ENCODE results near the gene ZNF568. TPM values are rescaled to one million over a fixed set of nuclear protein-coding genes. Genes with fewer than 3 reads are reported as not detected.

The ZNF568 gene
- polyA plus RNA-seq, 1 of the 3 experiments (the other 2 are of a cell fraction), result 5.5 TPM

- no peaks in the 10 kb centered on the region for H3K9me2 ChIP-seq
- DNase-seq, result peak; percentile 58
- peak overlapping the region; percentile 69 for H3K9ac ChIP-seq
- CTCF ChIA-PET, result interaction anchor here (2.0 kb wide), 1 partner anchor 12 kb away, joined by 5 read pairs; no protein-coding TSS in a partner anchor
- H3K4me3 ChIP-seq (ENCODE audit: low read depth in 2 of 2, low read length in 1 of 2), result peak overlapping the region; percentile 66 to 85
- no peaks in the 10 kb centered on the region for H4K20me1 ChIP-seq (ENCODE audit: insufficient read depth)
- peaks cover 11% of the 10 kb centered on the region for H3F3A ChIP-seq (replicated peaks; ENCODE audit: insufficient read depth)
- no peaks in the 10 kb centered on the region for H3K27me3 ChIP-seq (ENCODE audit: insufficient read depth)
- TF ChIP-seq MEF2A (IDR thresholded peaks at IDR 0.05; ENCODE audit: borderline replicate concordance, low read depth) (no peak), MXI1 (IDR thresholded peaks at IDR 0.05; ENCODE audit: low read depth, low read length) (peak; percentile 76), NRF1 (IDR thresholded peaks at IDR 0.05; ENCODE audit: low read depth, low read length) (peak; percentile 22; the same call in 1 of the 2 replicates)
- H3K4me1 ChIP-seq (ENCODE audit: control insufficient read depth in 1 of 2, insufficient read depth in 2 of 2, low read depth in 1 of 2, low read length in 1 of 2), result peaks cover 0 to 12% of the 10 kb centered on the region in 2 experiments; a peak in 2 of 4 replicates
- H3K27ac ChIP-seq (ENCODE audit: low read depth in 2 of 2, low read length in 1 of 2), result peak overlapping the region; percentile 82 to 97; a peak in 3 of 4 replicates
- H3K36me3 ChIP-seq (replicated peaks in 1 of 2; ENCODE audit: control insufficient read depth in 1 of 2, insufficient read depth in 2 of 2, low read length in 1 of 2), result peaks cover 40 to 64% of the 10 kb centered on the region in 2 experiments
- H3K4me2 ChIP-seq, result peak overlapping the region; percentile 67
- H3K79me2 ChIP-seq (ENCODE audit: insufficient read depth), result peaks cover 15% of the 10 kb centered on the region; the same call in 1 of the 2 replicates
- 38% methylated on average over 7 of the region's 7 CpGs for WGBS (ENCODE audit: low lambda C conversion rate)
- POLR2A ChIA-PET, result interaction anchor here (0.9 kb wide), 1 partner anchor 78 kb away, joined by 3 read pairs; the partner anchor contains the start of gene ZNF790
- H3K9me3 ChIP-seq, result 0 out of 2 replicates have a peak, but pooled peaks cover 7% of the 10 kb centered on the region
- peak overlapping the region; percentile 88 for H2AFZ ChIP-seq (ENCODE audit: low read depth)
Observed at GRCh38 chr19:36916991-36917390, 859 bp downstream of the ZNF568 start.

GRCh38 chr19:36918090-36918489, 2.0 kb downstream of the ZNF568 start:
- CTCF ChIA-PET, result no interaction called here
- no peaks in the 10 kb centered on the region for H3K27me3 ChIP-seq (ENCODE audit: insufficient read depth)
- 90% methylated on average over 9 of the region's 9 CpGs for WGBS (ENCODE audit: low lambda C conversion rate)
- peaks cover 15% of the 10 kb centered on the region; the same call in 1 of the 2 replicates for H3K79me2 ChIP-seq (ENCODE audit: insufficient read depth)
- no peak overlapping the region for H2AFZ ChIP-seq (ENCODE audit: low read depth)
- H3F3A ChIP-seq (replicated peaks; ENCODE audit: insufficient read depth), result peaks cover 11% of the 10 kb centered on the region
- DNase-seq, result no peak
- H3K9me3 ChIP-seq, result 0 out of 2 replicates have a peak, but pooled peaks cover 7% of the 10 kb centered on the region
- POLR2A ChIA-PET, result no interaction called here
- no peak overlapping the region for H3K4me3 ChIP-seq (ENCODE audit: low read depth in 2 of 2, low read length in 1 of 2)
- H3K27ac ChIP-seq (ENCODE audit: low read depth in 2 of 2, low read length in 1 of 2), result no peak overlapping the region
- TF ChIP-seq MEF2A (IDR thresholded peaks at IDR 0.05; ENCODE audit: borderline replicate concordance, low read depth), result no peak
- no peak for TF ChIP-seq RFX5 (IDR thresholded peaks at IDR 0.05; ENCODE audit: low read length)
- no peak for TF ChIP-seq TEAD4 (IDR thresholded peaks at IDR 0.05; ENCODE audit: borderline replicate concordance, insufficient read depth)
- no peak for TF ChIP-seq TCF12 (IDR thresholded peaks at IDR 0.05)
- TF ChIP-seq NRF1 (IDR thresholded peaks at IDR 0.05; ENCODE audit: low read depth, low read length), result no peak
- TF ChIP-seq MXI1 (IDR thresholded peaks at IDR 0.05; ENCODE audit: low read depth, low read length), result no peak
- no peak for TF ChIP-seq RAD21 (IDR thresholded peaks at IDR 0.05; ENCODE audit: low read length)
- TF ChIP-seq SMC3 (IDR thresholded peaks at IDR 0.05; ENCODE audit: low read depth, low read length), result no peak
- TF ChIP-seq EZH2phosphoT487 (IDR thresholded peaks at IDR 0.05; ENCODE audit: borderline replicate concordance, low read depth), result no peak
- no peak for TF ChIP-seq NFIC (IDR thresholded peaks at IDR 0.05; ENCODE audit: borderline replicate concordance)
- TF ChIP-seq RXRA (IDR thresholded peaks at IDR 0.05; ENCODE audit: borderline replicate concordance, low read depth), result no peak
- TF ChIP-seq RCOR1 (IDR thresholded peaks at IDR 0.05; ENCODE audit: low read length), result no peak
- TF ChIP-seq USF2 (IDR thresholded peaks at IDR 0.05; ENCODE audit: borderline replicate concordance, low read depth, low read length), result no peak
- TF ChIP-seq TAF1 (IDR thresholded peaks at IDR 0.05; ENCODE audit: borderline replicate concordance, low read depth, low read length), result no peak
- TF ChIP-seq JUND (IDR thresholded peaks at IDR 0.05), result no peak
- TF ChIP-seq ZBTB33 (IDR thresholded peaks at IDR 0.05; ENCODE audit: borderline replicate concordance, low read depth), result no peak
- TF ChIP-seq ELF1 (IDR thresholded peaks at IDR 0.05), result no peak
- no peak for TF ChIP-seq SIN3A (IDR thresholded peaks at IDR 0.05; ENCODE audit: borderline replicate concordance, low read depth, low read length)
- no peak for TF ChIP-seq IRF3 (IDR thresholded peaks at IDR 0.05; ENCODE audit: low read depth, low read length)
- no peak for TF ChIP-seq FOSL2 (IDR thresholded peaks at IDR 0.05; ENCODE audit: borderline replicate concordance, low read depth)
- peaks cover 43 to 65% of the 10 kb centered on the region in 2 experiments for H3K36me3 ChIP-seq (replicated peaks in 1 of 2; ENCODE audit: control insufficient read depth in 1 of 2, insufficient read depth in 2 of 2, low read length in 1 of 2)
- H4K20me1 ChIP-seq (ENCODE audit: insufficient read depth), result no peaks in the 10 kb centered on the region
- H3K4me1 ChIP-seq (ENCODE audit: control insufficient read depth in 1 of 2, insufficient read depth in 2 of 2, low read depth in 1 of 2, low read length in 1 of 2), result peaks cover 0 to 12% of the 10 kb centered on the region in 2 experiments; a peak in 2 of 4 replicates
- H3K9ac ChIP-seq, result no peak overlapping the region
- H3K4me2 ChIP-seq, result no peak overlapping the region; the same call in 1 of the 2 replicates
- H3K9me2 ChIP-seq, result no peaks in the 10 kb centered on the region

Measured in SK-N-SH (cell line).